DMS114 treated with DMSO at 0.1 percent for 48 hours (cell line): ENCODE results near the gene EEF2K.

ENCODE experiments used
- DNase-seq: peaks from one replicate; lab custom pipeline; 2025; ENCODE audit not compliant: unreplicated experiment; lab: John Stamatoyannopoulos, UW

The EEF2K gene

DNA sequence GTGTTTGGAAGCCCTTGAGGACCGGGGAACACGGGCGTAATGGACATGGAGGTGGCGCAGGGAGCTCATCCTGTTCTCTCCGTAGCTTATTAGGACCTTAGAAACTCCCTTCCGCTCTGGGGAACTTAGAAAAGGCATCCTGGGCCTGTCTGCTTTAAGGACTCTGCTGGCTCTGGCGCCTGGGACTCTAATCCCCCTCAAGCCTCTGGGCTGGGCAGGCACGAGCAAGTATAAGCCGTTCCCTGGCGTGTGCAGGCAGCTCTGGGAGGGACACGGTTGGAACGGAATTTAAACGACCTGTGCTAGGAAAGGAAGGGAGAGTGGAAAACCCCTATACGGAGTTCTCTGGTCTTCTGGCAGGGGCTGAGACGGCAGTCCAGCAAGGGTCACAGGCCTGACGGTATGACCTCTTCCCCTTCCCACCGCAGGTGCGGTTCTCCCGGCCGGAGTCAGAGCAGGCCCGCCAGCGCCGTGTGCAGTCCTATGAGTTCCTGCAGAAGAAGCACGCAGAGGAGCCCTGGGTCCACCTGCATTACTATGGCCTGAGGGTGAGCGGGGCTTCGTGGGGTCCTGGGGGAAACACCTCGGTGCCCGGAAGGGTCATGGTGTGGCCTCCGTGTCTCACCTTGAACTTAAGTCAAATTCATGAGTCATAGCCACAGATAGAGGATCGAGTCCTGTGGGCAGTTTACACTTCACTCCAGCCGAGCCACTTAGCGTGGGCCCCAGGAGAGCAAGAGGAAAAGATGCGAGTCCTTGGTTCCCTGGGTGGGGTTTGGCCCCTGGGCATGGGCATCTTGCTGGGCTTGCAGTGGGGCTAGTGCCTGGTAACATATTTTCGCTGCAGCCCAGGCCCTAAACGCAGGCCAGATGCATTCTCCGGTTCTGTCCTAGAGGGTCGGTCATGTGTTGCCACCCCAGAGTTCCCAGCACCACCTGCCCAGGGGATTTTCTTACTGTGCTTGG lies 108.9 kb downstream of the EEF2K start:
- no peak for DNase-seq

DNA sequence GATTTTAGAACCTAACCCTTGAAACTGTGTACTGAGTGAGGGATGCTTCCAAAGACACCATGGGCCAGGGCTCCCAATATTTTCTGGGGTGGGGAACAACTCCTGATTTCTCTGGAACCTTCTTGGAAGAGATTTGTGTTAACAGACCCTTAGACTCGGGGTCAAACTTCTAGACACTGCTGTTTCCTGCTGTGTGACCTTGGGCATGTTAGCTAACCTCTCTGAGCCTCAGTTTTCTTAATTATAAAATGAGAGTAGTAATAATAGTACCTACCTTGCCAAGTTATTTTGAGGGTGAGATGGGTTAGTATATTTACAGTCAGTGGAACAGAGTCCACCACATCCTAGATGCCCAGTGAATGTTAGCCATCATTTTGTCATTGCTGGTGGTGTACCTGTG lies 109.9 kb downstream of the EEF2K start:
- no peak for DNase-seq

- DNase-seq = no peak
Observed at GRCh38 chr16:22316411-22316811, 110.3 kb downstream of the EEF2K start.

DNA sequence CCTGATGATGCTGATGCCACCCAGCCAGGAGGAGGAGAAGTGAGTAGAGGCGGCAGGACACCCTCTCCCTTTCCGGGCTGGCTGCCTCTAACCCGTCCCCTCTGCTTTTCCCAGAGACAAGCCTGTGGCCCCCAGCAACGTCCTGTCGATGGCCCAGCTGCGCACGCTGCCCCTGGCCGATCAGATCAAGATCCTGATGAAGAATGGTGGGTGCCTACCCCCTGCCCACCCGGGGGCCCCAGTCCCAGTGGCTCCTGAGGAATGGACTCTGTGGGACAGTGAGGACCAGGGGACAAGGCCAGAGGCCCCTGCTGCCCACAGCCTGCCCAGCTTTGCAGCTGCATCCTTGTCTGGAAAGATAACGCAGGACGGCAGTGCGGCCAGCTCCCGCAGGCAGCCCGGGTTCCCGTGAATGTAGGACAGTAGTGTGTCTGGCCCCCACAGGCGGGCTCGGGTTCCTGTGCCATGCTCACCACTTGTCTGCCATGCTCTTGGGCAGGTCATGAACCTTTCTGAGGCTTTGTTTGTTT lies 111.0 kb downstream of the EEF2K start:
- no peak for DNase-seq

- DNase-seq = no peak
Observed at GRCh38 chr16:22317625-22318024, 111.5 kb downstream of the EEF2K start.

GRCh38 chr16:22318690-22319358 lies 112.7 kb downstream of the EEF2K start:
- no peak for DNase-seq

GRCh38 chr16:22320572-22321339 lies 114.7 kb downstream of the EEF2K start:
- DNase-seq = no peak

- peak; percentile 21 for DNase-seq
Observed at GRCh38 chr16:22321340-22322001, 115.4 kb downstream of the EEF2K start.

DNA sequence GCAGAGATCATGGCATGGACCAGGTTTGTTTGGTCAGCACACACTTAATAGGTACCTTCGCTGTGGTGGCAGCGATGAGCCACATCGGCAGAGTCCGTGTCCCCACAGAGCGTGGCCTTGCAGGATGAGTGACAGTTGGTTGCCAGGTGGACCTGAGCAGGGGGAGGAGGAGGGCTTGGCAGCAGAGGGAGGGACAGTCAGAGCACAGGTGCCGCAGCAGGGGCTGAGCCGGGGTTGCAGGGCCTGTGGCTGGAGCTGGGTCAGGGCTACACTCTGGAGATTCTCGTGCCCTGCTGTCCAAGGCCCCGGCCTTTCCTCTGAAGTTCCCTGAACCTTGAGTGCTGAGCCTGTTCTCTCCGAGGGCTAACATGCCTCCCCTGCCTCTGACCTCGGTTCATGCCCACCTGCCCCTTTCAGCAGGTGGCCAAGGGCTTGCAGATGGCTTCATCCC lies 116.0 kb downstream of the EEF2K start:
- DNase-seq = no peak

GRCh38 chr16:22322741-22323140 lies 116.7 kb downstream of the EEF2K start:
- no peak for DNase-seq

- no peak for DNase-seq
Observed at GRCh38 chr16:22323173-22323958, 117.3 kb downstream of the EEF2K start.

DNA sequence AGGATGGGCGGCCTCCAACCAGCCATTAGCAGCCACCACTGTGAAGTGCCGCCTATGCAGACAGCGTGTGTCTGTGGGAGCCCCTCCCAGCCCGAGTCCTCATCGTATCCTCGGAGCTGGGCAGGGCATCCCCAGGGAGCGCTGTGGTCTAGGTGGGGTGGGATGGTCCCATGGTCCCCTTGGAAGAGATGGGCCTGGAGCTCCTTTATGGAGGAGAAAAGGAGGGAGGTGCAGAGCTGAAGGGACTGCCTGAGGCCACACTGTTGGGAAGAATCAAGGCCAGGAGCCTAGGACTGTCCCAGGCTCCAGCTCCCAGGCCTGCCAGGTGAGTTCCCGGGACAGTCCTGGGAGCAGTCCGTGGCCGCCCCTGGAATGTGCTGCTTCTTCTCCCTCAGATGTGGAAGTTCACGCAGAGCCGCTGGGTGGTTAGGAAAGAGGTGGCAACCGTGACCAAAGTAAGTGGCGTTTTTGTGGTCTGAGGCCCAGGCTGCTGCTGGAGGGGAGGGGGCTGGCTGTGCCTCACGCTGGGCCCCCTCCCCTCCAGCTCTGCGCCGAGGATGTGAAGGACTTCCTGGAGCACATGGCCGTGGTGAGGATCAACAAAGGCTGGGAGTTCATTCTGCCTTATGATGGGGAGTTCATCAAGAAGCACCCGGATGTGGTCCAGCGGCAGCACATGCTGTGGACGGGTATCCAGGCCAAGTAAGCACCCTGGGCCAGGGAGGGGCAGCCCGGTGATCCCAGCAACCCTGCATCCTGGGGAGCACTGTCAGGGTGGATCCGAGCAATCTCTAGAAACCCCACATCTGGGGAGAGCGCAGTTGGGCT lies 118.1 kb downstream of the EEF2K start:
- DNase-seq = no peak

DNA sequence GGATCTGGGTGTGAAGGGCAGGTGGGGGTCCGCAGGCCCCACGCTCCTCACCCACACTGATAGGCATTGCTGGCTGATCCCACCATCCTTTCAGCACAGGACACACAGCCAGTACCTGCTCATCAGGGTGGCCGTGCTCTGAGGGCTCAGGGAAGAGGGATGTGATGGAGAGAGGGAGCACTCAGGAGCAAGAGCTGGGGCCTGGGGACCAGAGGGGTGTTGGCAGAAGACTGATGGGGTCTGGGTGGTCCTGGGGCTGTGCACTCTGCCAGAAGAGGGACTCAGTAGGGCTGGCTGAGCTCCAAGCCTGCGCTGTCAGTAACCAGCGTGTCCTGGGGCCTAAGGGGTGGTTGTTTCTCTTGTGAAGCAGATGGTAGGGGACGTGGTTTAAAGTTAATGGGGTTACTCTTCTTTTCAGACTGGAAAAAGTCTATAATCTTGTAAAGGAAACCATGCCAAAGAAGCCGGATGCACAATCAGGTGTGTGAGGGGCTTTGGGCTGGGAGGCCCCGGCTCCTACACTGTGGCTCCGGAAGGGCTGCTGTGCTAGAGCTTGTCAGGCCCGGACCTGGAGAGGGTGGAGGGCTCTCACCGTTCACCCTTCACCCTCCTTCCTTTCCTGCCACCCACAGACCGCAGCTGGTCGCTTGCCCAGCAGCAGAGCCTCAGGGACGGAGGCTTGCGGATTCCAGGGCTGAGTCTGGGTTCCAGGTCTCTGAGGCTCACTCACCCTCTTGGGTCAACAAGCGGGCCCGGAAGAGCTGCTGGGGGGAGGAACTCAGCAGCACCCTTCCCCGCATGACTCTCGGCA lies 118.9 kb downstream of the EEF2K start:
- no peak for DNase-seq

DNA sequence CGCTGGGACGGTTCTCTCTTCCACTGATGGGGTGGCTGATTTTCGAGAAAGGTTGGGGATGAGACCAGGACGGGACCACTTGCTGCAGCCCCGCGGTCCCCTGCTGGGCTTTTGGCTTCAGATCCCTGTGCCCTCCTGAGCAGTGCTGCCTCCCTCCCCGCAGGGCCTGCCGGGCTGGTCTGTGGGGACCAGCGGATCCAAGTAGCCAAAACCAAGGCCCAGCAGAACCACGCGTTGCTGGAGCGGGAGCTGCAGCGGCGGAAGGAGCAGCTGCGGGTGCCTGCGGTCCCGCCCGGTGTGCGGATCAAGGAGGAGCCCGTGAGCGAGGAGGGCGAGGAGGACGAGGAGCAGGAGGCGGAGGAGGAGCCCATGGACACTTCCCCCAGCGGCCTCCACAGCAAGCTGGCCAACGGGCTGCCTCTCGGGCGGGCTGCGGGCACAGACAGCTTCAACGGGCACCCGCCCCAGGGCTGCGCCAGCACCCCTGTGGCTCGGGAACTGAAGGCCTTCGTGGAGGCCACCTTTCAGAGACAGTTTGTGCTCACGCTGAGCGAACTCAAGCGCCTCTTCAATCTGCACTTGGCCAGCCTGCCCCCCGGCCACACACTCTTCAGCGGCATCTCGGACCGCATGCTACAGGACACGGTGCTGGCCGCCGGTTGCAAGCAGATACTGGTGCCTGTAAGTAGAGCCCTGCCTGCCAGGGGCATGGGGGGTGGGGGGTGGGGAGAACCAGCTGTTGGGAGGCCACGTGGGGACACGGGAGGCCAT lies 119.7 kb downstream of the EEF2K start:
- no peak for DNase-seq

GRCh38 chr16:22326369-22326652 lies 120.2 kb downstream of the EEF2K start:
- DNase-seq = no peak

DNA sequence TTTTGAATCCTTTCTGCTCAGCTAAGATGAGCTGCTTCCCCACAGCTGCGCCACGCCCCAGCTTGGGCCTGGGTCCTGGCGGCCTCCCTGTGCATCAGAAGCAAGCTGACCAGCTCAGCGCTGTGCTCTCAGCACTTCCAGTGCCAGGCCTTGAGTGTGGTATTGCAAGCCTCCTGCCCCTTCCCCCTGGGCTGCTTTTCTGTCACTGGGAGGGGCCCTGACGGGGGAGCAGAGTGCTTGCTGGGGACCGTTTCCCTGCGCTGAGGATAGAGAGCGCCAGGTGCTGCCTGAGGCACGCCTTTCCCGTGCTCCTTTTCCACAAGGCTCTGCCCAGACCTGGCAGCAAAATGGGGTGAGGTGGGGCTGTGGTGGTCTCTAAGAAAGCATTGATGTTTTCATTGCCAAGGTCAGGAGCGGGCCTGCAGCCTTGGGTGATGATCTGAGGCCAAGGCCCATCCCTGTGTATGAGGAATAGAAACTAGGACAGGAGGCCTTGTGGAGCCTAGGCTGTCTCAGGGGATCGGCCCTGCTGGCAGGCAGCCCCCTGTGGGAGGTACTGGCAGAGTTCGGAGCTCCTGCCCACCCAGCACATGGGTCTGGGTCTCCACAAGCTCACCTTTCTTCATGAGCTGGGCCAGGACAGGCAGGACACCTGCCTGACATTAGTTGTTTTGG lies 120.8 kb downstream of the EEF2K start:
- DNase-seq = no peak

DNA sequence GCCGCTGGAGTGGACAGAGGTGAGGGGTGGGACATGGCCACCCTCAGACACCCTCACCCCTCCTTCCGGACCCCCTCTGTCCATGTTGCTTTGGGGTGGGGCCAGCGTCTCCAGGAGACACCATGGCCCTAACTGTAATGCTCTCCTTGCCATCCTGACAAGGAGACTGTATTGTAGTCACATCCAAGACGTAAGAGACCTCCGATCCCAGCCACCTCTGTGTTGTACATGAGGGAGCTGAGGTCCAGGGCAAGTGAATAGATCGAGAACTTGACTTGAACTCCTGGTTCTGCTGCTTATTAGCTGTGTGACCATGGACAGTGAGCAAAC lies 121.3 kb downstream of the EEF2K start:
- DNase-seq = no peak
